CD4-positive, alpha-beta T cell treated with Interleukin-10 for 1 hour (primary cell): ENCODE data around the gene COX14.

Source experiments
- DNase-seq: peaks from one replicate; pipeline ENCODE4 v3.0.0-alpha.2; 2020

Gene COX14

GRCh38 chr12:50166799-50167048 lies 54.7 kb downstream of the COX14 start:
- no peak for DNase-seq

- DNase-seq: peak; percentile 98
Observed at GRCh38 chr12:50167049-50167828, 55.2 kb downstream of the COX14 start, which contains the start of gene CERS5. CERS5 (minus strand) TSS chr12:50167369; CDS start chr12:50167297, 72 bp downstream.
